HG03108 (cell line): ENCODE data around the gene ANO7.

Experiments
- ATAC-seq: cut with Tn5 transposase; IDR thresholded peaks from one replicate; pipeline ENCODE4 v1.9.1; 2021; ENCODE audit warnings: moderate library complexity; ENCODE audit not compliant: unreplicated experiment

ANO7 gene, protein sequence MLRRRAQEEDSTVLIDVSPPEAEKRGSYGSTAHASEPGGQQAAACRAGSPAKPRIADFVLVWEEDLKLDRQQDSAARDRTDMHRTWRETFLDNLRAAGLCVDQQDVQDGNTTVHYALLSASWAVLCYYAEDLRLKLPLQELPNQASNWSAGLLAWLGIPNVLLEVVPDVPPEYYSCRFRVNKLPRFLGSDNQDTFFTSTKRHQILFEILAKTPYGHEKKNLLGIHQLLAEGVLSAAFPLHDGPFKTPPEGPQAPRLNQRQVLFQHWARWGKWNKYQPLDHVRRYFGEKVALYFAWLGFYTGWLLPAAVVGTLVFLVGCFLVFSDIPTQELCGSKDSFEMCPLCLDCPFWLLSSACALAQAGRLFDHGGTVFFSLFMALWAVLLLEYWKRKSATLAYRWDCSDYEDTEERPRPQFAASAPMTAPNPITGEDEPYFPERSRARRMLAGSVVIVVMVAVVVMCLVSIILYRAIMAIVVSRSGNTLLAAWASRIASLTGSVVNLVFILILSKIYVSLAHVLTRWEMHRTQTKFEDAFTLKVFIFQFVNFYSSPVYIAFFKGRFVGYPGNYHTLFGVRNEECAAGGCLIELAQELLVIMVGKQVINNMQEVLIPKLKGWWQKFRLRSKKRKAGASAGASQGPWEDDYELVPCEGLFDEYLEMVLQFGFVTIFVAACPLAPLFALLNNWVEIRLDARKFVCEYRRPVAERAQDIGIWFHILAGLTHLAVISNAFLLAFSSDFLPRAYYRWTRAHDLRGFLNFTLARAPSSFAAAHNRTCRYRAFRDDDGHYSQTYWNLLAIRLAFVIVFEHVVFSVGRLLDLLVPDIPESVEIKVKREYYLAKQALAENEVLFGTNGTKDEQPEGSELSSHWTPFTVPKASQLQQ

GRCh38 chr2:241188361-241189092, at the start of gene ANO7:
ANO7 (plus strand) TSS chr2:241188677; CDS start chr2:241190064, 1,387 bp downstream.
- ATAC-seq: no peak

GRCh38 chr2:241139531-241140444, 48.7 kb upstream of the ANO7 start:
- ATAC-seq: no peak

DNA sequence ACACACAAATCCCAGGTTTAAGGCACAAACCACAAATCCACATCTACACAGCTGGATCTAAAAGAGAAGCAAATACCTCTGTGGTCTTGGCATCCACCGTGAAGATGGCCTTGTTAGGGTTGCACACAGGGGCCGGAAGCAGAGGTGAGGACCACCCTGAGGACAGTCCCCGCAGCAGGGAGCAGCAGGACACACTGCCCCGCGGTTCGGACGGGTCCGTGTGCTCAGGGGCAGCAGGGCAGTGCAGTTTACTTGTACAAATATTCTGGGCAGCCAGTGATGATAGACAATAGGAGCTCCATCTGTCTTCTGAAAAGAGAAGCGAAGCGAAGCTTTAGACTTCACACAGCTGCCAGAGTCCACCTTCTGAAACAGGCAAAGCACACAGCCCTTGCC, 48.0 kb upstream of the ANO7 start:
- ATAC-seq: no peak

DNA sequence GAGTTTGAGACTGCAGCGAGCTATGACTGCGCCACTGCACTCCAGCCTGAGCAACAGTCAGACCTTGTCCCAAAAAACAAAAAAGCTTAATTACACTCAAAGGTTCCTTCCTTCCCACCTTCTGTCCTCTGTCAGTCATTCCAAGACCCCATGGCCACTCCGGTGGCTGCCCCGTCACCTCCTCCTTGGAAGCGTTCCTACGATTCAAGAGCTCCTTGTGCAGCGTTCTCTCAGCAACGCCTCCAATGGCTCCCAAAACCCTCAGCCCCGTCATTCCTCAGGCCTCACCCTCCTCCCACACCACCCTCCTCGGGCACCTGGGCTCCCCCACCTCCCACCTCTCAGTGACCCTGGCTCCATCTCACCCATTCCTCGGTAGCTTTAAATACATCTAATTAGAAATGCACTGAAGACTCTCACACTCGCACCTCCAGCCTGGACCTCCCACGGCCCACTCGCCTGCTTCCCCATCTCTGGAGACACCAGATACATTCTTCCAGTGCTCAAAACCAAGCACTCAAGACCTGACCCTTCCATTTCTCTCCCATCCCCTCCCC, 47.2 kb upstream of the ANO7 start:
- ATAC-seq: no peak

DNA sequence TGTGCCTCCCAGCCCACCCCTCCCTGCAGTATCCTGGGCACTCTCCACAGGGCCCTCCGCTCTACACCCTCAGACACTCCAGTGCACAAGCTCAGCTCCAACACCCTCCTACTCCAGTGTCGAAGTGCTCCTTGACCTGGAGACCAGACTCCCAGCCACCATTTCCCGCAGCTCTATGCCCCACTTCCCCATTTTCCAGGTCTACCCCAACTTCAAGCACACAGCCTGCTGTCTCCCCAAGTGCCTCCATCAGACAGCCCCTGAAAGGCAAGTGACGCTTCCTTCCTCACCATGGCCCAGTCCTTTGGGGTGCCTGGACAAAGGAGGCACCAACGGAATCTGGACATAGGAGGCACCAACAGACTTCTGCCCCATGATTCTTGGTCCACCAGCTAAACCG, 46.4 kb upstream of the ANO7 start:
- no peak for ATAC-seq

DNA sequence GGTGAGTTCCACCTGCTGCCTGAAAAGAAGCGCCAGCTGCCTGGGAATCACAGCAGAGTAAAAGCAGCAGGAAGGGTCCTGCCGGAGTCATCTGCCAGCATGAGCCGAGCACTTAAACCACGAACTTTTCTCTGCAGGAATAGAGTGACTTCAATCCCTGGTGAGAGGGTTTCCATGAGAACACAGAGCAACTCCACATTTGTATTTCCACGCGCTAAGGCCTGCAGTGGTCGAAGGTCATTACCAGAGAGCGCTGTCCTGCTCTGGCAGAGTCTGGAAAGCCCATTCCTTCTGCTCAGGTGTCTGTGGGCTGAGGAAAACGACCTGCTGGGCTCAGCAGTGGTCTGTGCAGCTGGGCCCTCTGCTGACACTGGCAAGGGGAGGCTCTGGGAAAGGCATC, 45.9 kb upstream of the ANO7 start:
- ATAC-seq: no peak

GRCh38 chr2:241146286-241146685, 42.2 kb upstream of the ANO7 start:
- ATAC-seq: no peak

GRCh38 chr2:241147336-241147735, 41.1 kb upstream of the ANO7 start:
- ATAC-seq: no peak

GRCh38 chr2:241148239-241148638, 40.2 kb upstream of the ANO7 start:
- ATAC-seq: no peak

DNA sequence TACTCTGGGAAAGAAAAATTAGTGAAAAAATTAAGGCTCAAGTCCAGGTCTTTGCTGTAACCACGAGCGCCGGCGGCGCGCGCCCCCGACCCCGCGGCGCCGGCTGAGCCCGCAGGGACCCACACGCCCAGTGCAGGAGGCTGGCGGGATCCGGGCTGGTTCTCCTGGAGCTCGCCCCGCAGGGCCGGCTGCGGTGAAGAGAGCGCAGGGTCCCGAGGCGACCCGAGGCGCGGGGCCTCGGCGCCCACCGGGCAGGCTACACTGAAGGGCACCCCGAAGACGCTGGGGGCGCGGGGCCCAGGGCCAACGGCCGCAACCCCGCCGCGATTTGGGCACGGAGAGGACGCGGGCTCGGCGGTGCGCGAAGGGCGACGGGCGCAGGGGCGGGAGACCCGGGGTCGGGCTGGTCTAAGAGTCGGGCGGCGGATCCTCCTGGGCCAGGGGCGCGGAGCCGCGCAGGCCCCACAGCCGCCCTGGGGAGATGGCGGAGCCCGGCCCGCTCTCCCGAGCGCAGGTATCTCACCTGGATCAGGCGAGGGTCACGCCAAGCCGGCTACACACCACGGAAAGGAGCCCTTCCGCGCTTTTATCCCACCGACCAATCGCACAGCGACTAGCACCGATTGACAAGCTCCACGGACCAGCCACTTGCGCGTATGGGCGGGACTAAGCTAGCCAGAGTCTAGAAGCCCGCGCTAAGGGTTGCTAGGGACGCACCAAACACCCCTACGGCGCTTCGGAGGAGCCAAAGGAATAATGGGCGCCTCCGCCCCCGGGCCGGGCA, 39.4 kb upstream of the ANO7 start, which contains the start of gene PASK:
Gene PASK, minus strand, starts transcription at position 582 of the 784 bp plus-strand sequence. CDS start 6,440 bp downstream, outside the sequence.
- peak; percentile 79 for ATAC-seq

- no peak for ATAC-seq
Observed at GRCh38 chr2:241149675-241149924, 38.9 kb upstream of the ANO7 start.

DNA sequence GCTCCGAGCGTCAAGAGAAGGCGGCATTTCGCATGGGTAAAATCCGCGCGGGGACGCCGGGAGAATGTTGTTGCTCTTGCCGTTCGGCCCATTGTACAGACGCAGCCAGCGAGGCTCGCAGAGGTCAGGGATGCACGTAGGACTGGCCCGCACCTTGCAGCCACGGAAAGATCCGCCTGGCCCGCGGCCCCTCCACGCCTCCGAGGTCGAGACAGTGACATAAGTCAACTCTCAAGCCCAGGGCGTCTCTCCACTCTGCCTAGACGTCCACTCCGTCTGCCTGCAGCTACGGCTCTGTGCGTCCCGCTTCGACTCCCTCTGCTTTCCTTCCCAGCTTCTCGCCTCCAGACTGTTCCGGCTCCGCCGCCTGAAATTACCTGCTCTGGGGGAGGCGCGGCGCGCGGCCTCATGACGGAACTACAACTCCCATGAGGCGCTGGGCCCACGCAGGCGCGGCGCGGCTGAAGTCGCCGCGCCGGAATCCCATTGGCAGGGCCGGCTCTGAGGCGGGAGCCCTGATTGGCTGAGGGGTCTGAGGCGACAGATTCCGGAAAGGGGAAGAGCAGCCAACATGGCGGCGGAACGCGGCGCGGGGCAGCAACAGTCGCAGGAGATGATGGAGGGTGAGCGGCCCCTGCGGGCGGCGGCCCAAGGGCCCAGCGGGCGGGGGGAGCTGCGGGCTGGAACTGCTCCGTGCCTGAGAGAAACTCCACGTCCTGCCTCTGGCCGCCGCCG, 38.4 kb upstream of the ANO7 start, which contains the start of gene PPP1R7:
Gene PPP1R7, plus strand, starts transcription at position 543 of the 735 bp plus-strand sequence. Its CDS starts 29 bp downstream, at position 572.
- peak; percentile 70 for ATAC-seq

DNA sequence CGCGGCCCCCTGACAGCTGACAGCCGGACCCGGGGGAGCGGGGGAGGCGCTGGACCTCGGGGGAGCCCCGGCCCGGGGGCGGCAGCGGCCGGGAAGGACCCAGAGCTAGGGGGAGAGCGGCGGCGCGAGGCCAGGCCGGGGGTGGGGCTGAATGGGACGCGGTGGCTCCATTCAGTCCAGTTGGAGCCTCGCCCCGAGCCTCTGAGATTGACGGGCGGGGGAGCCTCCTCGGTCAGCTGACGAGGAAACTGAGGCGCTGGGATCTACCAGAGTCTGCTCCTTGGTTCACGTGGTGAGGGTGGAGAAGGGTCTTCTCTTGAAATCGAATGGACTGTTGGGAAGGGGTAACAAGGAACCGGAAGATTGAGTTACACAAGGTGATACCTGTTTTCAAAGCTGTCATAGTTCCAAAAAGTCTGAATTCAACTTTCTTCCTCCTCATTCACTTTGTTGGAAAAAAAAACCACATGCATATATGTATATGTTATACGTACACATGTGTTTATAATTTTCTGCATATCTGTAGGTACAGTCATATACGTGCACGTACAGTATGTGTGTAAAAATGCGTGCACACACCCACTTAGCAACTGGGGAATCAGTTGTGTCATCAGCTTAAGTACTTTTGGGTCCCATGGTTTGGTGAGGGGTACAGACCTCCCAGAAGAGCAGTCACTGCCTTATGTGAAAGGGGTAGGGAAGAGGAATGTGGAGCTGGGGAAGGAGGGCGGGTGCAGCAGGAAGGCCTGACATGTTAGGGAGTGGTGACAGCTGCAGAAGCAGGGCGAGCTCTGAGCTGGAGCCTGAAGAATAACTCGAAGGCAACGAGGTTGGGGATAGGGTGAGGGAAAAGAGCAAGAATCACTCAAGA, 37.6 kb upstream of the ANO7 start:
- no peak for ATAC-seq

- ATAC-seq: no peak
Observed at GRCh38 chr2:241151934-241152660, 36.4 kb upstream of the ANO7 start.

GRCh38 chr2:241153616-241154015, 34.9 kb upstream of the ANO7 start:
- ATAC-seq: no peak

GRCh38 chr2:241154915-241155314, 33.6 kb upstream of the ANO7 start:
- no peak for ATAC-seq

GRCh38 chr2:241155936-241156335, 32.5 kb upstream of the ANO7 start:
- no peak for ATAC-seq
